Effector CD4-positive, alpha-beta T cell (primary cell): ENCODE measurements around the gene PTPRJ.

ENCODE experiments used
- DNase-seq: peaks from one replicate; pipeline ENCODE4 v3.0.0-alpha.2; 2020

Gene PTPRJ

DNA sequence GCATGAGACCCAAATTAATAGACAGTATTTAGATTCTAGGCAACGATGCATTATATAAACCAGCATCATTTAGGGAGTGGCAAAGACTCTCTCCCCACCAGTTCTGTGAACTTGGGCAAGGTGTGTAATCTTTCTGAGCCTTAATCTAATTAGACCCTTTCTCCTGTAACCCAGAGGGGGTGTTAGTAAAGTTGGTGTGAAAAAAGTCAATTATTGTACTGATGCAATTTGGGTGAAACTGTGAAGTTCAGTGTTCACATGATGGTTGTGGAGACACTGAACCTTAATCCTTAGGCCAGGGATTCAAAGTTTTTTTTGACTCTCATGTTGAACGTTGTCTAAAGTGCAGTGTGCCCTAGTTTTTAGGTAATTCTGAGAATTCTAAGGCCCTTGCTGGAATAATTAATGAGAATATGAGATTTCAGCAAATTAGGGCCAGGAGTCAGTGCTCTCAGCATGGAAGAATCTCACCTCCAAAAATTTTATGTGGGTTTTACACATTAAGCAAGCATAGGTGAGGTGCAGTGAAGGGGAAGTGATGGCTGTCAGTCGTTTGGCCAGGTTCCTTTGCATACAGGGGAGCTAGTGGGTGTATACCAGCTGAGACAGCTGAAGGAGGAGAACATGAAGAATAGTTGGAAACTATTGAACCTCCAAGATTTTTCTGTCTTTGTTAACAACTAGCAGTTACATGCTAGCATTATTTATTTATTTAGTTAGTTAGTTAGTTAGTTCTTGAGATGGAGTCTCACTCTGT lies 94.2 kb downstream of the PTPRJ start:
- DNase-seq, result no peak

DNA sequence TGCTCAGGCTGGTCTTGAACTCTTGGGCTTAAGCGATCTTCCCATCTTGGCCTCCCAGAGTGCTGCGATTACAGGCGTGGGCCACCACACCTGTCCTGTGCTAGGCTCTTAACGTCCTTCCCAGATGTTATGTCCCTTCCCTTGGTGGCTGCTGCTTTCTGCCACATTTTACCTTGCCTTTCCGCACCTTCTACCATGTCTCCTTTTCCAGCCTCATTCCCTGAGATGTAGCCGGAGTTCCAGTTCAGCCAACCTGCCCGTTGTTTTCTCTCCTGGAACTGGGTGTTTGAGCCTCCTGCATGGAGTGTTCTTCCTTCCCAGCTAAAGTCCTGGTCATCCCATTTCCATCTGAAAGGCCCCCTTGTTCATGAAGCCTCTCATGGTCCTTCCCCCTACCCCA lies 95.3 kb downstream of the PTPRJ start:
- no peak for DNase-seq

DNA sequence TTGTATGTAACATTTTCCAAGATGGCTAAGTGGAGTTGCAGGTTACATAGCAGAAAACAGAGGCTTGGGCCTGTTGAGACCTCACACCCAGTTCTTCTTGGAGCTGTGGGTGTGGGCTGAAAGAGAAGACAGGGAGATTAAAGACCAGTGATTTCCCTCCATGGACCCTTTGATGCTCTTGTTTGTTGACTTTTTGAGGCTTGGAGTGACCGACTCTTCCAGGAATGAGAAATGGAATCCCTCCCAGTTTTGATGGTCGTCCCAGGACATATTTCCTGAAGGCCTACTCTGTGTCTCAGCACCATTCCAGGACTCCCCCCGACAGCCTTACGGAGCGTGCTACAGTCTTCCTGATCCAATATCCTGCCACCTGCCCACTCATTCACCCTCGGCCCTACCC lies 96.9 kb downstream of the PTPRJ start:
- DNase-seq, result no peak

DNA sequence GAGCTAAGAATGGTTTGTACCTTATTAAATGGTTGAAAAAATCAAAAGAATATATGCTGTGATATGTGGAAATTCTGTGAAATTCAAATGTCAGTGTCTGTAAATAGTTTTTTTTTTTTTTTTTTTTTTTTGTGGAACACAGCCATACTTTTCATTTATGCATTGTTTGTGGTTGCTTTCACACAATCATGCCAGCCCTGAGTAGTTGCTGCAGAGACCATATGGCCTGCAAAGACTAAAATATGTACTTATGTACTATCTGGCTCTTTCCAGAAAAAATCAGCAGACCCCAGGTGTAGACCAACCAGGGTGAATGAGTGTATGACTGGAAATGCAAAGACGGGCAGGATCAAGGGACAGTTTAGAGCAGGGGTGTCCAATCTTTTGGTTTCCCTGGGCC lies 98.3 kb downstream of the PTPRJ start:
- no peak for DNase-seq

- DNase-seq, result no peak
Measured at GRCh38 chr11:48079596-48079995, 99.2 kb downstream of the PTPRJ start.

GRCh38 chr11:48080301-48080861 lies 100.0 kb downstream of the PTPRJ start:
- no peak for DNase-seq

- DNase-seq, result no peak
Measured at GRCh38 chr11:48081151-48082010, 101.0 kb downstream of the PTPRJ start.

DNA sequence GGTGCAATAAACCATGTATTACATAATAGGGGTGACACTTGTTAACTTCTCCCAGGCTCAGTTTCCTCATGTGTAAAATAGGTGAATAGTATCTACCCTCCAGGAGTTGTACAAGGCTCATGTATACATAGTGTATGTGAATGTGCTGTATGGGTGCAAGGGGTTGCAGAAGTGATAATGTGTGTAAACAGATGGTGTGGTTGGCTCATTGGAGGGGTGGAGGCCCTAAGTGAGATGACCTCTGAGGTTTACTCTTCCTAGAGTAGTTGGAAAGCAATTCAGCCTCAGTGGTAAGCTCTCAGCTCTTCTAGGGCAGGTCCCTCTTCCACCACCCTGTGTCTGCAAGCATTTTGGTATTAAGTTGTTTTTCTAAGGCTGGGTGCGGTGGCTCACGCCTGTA lies 102.4 kb downstream of the PTPRJ start:
- DNase-seq, result no peak

DNA sequence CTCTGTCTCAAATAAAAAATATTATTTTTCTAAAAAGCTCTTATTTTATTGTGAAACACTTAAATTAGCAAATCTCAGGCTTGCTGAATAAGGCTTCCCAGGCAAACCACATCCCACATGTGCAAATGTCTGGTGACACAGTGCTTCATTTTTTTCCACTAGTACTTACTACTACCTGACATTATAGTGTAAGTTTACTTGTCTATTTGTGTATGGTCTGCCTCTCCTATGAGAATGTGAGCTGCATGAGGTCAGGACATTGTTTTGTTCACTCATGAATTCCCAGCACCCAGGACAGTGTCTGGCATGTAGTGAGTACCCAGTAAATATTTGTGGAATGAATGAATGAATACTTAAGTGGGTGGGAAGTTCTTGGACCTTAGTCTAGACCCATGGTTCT lies 103.1 kb downstream of the PTPRJ start:
- no peak for DNase-seq

GRCh38 chr11:48085688-48086087 lies 105.3 kb downstream of the PTPRJ start:
- DNase-seq, result no peak

GRCh38 chr11:48087422-48087821 lies 107.1 kb downstream of the PTPRJ start:
- DNase-seq, result no peak

GRCh38 chr11:48087974-48088681 lies 107.8 kb downstream of the PTPRJ start:
- no peak for DNase-seq

DNA sequence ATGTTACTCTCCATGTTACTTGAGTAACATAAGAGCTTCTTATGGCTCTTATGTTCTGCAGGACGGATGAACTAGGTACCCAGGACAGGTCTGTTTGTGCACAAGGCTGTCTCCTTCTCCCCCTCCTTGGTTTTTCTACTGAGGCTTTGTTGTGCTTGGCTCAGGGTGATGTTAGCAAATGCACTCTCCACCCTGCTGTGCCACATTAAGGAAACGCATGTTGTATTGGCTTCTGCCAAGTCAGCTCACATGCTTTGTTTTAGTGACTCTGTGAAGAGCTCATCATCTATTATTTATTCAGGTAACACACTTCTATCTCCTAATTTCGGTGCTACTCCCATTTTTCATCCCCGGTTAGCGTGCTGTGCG lies 108.3 kb downstream of the PTPRJ start:
- DNase-seq, result no peak

- DNase-seq, result no peak
Measured at GRCh38 chr11:48090174-48090573, 109.8 kb downstream of the PTPRJ start.

GRCh38 chr11:48091426-48092102 lies 111.2 kb downstream of the PTPRJ start:
- no peak for DNase-seq

DNA sequence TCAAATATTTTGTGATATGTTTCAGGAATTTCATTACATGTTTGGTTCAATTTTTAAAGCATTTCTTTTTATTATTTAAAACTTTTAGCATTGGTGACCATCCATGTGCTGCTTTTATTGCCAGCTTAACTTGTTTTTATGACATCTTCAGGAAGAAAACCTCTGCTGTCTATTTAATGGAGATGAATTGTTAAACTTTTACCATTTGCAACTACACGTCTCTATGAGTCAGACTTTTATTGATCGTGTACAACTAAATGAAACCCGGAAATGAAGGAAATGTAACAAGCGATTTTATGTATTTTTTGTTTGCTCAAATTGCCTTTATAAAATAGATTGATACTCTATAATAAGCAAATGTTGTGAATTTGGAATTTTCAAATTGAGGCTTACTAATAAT lies 113.0 kb downstream of the PTPRJ start:
- DNase-seq, result no peak

GRCh38 chr11:48093795-48094642 lies 113.7 kb downstream of the PTPRJ start:
- DNase-seq, result no peak

- no peak for DNase-seq
Measured at GRCh38 chr11:48094643-48095339, 114.4 kb downstream of the PTPRJ start.

GRCh38 chr11:48095779-48096470 lies 115.6 kb downstream of the PTPRJ start:
- DNase-seq, result no peak
